HG03135 (cell line): ENCODE data around the gene GRK4.
"Not testable (repeated sequence)": the region's sequence is repeated elsewhere in the genome, so short reads cannot be mapped to it uniquely, and the experiment has no call there.

Source experiments
- ATAC-seq: cut with Tn5 transposase; IDR thresholded peaks from one replicate; pipeline ENCODE4 v1.9.1; 2021; ENCODE audit warnings: mild to moderate bottlenecking, moderate library complexity; ENCODE audit not compliant: unreplicated experiment

The GRK4 gene

DNA sequence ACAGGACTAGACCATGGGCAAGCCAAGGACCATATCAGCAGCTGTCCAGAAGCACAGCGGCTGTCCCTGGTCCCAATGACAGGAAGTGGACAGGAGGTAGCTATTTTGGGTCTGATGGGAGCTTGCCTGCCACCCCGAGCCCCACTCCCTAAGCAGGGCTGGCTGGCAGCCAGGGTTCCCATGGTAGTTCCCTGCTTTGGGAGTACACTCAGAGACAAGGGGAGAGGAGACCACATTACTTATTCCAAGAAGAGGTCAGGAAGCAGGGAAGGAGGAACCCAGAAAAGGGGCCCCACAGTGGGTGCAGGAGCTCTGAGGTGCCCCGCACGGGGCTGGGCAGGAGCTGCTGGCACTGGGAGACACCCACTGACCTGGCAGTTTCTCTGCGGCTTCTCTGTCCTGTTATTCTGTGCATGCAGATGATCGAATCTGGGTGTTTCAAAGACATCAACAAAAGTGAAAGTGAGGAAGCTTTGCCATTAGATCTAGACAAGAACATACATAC is 74.6 kb downstream of the GRK4 start:
- no peak for ATAC-seq

DNA sequence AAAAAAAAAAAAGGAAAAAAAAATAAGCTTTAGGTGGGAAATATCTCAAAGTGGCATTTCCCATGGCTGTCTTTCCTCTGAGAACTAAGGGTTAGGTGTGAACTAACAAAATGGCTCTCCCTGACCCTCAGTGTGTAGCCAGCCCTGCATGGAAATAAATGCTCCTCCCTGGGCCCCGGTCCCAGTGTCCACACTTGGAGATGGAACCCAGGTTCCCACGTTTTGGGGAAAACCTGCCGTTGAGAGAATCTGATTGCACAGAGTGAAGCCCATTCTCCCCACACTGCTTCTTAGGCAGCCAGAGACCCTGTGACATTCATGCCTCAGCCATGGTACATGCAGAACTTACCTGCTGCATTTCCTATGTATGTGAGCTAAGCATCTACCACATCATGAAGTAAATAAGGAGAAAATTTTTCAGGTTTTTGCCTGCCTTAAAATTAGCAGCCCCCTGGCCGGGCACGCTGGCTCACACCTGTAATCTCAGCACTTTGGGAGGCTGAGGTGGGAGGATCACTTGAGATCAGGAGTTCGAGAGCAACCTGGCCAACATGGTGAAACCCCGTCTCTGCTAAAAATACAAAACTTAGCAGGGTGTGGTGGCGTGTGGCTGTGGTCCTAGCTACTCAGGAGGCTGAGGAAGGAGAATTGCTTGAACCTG is 76.5 kb downstream of the GRK4 start:
- no peak for ATAC-seq

DNA sequence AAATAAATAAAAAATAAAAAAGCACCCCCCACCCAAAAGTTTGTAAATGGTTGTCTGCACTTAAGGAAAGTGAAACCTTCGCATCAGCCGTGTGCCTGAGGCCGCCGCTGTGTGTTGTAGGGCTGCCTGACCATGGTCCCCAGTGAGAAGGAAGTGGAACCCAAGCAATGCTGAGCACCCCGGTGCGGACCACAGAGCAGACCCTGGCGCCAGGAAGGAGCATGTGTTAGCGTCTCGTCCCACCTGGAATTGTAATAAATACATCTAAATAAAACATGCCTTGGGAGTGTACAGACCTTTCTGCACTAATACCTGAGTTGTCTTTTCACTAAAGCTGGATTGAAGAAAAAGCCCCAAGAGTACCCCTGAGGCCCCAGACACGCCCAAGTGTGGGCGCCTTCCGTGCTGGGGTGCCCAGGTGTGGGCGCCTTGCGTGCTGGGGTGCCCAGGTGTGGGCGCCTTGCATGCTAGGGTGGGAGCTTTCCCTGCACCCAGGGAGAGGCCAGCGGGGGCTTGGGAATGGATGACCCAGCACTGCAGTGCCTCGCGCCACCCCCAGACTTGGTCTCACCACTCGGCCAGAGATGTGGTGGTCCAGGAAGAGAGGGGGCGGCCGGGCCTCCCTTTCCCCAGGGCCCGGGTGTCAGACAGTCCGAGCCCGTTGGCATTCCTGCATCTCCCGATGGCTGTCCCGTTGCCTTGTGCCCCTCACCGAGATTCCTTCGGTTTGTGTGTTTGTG is 77.3 kb downstream of the GRK4 start:
- ATAC-seq, result no peak

DNA sequence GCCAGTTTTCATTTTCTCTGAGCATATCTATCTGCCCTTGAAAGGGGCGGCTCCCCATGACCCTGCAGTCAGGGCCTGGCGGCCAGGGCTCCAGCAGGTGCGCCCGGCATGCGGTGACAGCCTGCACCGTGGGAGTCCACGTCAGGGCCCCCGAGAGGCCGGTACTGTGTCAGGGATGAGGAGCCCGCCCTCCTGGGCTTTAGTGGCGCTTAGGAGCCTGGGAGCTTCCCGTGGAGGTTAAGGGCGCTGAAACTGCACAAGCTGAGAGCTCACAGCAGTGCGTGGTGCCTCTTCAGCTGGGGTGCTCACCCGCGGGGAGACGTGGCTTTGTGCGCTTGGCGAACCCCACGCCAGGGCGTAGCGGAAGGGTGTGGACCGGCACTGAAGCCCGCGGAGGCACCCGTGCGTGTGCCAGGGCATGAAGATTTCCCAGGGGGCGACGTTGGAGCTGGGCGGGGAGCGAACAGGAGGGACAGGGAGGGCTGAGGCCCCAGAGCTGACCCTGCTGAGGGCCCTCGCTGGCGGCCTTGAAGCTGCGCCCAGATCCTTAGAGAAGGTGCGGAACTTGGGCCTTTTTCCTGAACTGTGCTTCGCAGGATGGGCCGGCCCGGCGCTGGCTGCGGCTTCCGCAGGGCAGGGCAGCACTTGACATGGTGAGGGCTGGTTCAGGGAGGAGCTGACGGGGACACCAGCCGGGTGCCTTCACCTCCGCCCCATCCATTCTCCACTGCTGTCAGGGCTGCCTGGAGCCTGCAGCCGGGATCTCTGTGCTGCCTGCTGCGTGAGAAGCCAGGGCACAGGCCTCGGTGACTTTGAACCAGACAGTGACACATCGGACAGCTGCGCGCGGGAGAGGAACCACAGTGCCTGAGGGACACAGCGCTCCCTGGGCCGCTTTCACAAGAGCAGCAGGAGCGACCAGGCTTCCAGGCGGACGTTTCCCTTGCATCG is 78.1 kb downstream of the GRK4 start:
- ATAC-seq, result no peak

DNA sequence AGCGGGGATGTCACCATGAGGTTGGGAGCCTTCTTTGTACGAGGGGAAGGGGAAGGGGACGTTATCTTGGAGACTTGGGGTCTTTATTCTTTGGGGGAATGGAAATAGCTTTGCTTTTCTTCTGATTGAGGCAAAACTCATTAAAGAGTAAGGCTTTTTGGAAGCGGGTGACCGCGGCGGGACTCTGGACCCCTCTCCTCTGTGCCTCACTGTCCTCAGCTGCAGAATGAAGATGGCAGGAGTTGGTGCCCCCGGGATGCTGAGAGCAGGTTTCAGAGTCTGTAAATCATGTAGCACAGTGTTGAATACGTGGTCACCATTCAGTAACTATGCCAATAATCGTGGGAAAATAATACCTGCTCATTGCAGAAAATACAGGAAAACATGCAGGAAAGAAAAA is 78.9 kb downstream of the GRK4 start:
- ATAC-seq, result no peak

DNA sequence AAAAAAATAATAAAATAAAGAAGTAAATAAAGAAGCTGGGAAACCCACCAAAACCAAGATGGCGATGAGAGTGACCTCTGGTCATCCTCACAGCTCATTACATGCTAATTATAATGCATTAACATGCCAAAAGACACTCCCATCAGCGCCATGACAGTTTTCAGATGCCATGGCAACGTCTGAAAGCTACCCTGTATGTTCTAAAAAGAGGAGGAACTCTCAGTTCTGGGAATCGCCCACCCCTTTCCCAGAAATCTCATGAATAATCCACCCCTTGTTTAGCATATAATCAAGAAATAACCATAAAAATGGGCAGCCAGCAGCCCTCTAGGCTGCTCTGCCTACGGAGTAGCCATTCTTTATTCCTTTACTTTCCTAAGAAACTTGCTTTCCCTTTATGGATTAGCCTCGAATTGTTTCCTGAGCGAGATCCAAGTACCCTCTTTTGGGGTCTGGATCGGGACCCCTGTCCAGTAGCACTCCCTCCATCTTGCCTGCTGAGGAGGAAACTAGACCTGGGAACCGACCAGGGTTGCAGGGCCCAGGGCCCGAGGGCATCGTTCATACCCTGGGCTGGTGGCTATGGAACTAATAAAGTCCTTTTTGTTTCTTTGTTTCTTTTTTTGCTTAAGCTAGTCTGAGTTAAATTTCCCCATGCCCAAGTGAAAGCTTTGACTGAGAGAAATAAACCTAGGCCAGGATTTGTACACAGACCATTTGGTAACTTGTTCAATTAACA is 80.1 kb downstream of the GRK4 start:
- no peak for ATAC-seq

DNA sequence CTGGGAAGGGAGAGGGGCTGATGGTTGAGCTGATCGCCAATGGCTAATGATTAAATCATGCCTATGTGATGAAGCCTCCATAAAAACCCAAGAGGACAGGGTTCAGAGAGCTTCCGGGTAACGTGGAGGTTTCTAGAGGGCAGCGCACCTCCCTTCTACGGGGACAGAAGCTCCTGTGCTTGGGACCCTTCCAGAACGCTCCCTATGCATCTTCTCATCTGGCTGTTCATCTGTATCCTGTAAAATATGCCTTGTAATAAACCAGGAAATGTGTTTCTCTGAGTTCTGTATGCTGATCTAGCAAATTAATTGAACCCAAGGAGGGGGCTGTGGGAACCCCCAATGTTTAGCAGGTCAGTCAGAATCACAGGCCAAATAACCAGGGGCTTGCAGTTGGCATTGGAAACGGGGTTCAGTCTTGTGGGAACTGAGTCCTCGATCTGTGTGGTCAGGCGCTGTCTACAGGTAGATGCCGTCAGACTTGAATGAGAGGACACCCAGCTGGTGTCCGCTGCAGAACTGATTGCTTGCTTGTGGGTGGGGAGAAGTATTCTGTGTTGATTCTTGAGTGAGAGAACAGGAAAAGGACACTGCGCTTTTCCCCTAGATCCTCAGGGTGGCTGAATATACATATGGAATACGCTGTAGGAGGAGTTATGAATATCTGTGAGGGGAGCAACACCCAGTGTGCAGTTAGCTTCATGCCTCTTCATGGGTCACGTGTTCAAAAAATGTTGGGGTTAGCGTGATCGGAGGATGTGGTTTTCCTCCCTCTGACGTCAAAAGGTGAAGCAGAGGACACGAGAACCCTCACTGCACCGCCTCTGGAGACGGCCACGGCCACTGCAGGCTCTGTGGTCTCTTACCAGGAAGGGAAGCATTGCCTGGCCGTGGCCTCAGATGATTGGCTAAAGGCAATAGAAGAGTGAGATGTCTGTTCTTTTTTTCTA is 81.8 kb downstream of the GRK4 start:
- no peak for ATAC-seq

DNA sequence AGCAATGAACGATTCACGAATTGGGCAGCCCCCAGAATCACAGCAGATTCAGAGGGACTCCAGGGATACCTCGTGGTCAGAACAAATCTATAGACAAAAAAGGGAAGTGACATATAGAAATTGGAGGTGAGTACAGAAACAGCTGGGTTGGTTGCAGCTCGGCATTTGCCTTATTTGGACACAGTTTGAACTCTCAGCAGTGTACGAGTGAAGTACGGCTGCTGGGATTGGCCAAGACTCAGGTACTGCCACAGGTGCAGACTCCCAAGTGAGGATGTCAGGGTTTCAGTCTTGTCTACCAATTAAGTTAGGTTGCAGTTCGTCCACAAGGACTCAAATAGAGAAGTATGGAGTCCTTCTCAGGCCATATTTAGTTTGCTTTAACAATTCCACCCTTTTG is 82.8 kb downstream of the GRK4 start:
- ATAC-seq, result no peak

DNA sequence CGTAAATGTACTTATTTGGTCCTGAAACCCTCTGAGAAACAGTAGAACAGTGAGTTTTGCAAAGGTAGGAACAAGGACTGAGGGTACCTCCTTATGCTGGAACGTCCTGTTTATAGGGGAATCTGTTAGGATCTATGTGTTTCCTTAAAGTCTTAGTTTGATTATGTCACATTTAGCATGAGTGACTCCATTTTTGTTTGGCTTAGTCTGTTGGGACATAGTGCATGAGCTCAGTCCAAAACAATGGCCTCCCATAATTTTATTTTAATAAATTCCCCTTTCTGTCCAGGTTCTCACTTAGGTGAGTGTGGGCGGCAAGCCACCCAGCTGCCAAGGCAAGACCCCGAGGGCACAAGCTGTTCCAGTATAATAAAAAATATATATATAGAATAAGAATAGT is 83.3 kb downstream of the GRK4 start:
- no peak for ATAC-seq

DNA sequence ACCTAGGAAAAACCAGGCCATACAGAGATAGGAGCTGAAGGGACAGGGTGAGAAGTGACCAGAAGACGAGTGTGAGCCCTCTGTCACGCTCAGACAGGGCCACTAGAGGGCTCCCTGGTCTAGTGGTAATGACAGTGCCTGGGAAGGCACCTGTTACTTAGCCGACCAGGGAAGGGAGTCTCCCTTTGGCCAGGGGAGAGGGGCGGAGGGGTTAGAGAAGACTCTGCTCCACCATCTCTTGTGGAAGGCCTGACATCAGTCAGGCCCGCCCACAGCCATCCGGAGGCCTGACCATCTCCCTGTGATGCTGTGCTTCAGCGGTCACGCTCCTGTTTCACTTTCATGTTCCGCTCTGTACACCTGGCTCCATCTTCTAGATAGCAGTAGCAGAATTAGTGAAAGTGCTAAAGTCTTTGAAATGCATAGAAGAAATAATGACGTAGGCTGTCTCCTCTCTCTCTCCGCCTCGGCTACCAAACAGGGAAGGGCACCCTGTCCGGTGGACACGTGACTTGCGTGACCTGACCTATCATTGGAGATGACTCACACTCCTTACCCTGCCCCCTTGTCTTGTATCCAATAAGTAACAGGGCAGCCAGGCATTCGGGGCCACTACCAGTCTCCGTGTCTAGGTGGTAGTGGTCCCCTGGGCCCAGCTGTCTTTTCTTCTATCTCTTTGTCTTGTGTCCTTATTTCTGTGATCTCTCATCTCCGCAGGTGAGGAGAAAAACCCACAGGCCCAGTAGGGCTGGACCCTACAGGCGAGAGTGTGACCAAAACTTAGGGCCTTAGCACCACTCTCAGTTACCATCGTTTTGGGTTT is 84.3 kb downstream of the GRK4 start:
- ATAC-seq, result peak; percentile 82

DNA sequence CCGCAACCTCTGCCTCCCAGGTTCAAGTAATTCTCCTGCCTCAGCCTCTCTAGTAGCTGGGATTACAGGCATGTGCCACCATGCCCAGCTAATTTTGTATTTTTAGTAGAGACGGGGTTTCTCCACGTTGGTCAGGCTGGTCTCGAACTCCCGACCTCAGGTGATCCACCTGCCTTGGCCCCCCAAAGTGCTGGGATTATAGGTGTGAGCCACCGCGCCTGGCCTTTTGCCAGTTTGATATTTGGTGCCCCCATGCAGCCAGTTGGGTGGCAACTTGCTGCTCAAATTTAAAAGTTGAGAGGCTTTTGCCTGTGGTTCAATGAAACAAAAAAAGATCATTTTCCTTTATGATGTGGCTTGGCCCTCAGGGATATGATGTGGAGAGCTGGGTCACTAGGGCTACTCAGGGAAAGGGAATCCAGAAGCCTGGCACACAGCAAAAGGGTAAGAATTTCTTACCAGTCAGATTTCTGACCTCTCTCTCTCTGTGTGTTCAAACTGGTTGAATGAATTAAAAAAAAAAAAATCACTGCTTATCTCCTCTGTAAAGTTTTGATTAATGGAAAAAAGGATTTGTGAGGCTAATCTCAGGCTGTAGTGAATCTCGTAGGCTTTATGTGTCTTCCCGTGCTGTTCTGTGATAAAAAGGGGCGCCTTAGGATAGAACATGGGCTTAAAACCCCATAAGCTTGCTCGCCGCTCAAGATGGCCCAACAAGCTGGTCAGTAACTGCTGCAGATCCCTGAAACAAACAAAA is 87.9 kb downstream of the GRK4 start:
- not testable (repeated sequence) for ATAC-seq

DNA sequence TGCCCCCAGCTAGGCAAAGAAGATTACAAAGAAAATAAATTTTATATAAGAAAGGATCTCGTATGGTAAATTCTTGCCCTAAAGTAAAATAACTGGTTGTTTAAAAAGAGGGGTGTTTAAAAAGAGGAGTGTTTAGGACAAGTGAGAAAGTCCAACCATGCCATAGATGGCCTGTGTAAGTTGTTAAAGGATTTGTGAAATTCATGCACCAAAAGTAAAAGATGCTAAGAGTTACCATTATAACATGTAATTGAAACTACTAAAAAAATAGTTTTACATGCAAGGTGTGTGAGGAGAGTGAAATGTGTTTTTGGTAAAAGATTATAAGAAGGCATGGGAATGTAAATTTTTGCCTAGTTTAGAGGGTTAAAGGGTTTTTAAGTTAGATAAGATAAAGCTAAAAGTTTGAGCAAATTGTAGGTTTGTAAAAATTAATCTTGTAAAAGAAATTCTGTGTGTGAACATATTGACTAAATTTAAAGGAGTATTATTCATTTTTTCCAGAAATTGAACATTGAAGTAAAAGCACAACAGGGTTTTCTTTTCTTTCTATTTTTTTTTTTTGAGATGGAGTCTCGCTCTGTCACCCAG is 90.9 kb downstream of the GRK4 start:
- no peak for ATAC-seq

DNA sequence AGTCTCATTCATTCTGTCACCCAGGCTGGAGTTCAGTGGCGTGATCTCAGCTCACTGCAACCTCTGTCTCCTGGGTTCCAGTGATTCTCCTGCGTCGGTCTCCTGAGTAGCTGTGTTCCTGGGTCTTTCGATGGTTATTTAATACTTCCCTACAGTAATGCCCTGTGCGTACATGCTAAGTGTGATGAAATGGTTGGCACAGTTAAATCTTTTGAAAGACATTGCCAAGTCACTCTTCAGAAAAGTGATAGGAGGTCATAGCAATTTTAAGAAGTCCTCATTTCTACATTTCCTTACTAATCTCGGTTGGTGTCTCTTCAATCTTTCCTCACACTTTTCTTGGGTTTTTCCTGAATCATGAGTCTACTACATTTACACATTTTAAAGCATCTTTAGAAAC is 96.6 kb downstream of the GRK4 start:
- ATAC-seq, result no peak

DNA sequence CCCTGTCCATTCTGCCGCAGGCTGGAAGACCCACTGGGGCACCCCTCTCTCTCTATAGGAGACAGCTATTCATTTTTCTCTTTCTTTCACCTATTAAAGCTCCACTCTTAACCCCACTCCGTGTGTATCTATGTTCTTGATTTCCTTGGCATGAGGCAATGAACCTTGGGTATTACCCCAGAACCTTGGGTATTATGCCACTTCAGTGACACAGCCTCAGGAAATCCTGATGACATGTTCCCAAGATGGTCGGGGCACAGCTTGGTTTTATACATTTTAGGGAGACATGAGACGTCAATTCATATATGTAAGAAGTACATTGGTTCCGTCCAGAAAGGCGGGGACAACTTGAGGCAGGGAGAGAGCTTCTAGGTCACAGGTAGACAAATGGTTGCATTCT is 97.6 kb downstream of the GRK4 start:
- ATAC-seq, result no peak

DNA sequence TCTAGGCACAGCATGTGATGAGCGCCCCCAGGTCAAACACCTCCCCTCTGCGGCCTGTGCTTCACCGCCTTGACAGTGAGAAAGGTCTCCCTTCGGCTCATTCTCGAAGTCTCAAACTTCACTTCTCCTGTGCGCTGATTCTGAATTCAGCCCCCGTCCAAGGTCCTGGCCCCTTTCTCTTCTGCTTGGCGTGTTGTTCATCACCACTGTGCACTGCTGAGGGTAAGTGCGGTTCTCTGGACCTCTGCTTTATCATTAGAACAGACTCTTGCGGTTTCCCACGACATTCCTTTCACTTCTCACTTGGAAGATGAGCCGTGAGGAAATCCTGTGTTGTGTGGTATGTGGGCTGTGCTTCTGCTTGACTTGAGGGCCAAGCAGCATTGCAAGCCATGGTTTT is 99.1 kb downstream of the GRK4 start:
- ATAC-seq, result no peak

DNA sequence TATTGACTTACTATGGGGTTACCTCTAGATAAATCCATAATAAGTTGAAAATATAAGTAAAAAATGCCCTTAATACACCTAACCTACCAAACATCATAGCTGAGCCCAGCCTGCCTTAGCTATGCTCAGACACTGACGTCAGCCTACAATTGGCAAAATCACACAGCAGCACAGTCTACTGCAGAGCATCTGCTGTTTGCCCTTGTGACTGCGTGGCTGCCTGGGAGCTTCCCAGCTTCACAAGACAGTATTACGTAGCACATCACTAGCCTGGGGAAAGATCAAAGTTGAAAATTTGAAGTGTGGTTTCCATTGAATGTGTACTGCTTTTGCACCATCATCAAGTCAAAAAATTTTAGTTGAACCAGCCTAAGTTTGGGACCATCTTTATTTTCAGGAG is 102.2 kb downstream of the GRK4 start:
- ATAC-seq, result no peak

DNA sequence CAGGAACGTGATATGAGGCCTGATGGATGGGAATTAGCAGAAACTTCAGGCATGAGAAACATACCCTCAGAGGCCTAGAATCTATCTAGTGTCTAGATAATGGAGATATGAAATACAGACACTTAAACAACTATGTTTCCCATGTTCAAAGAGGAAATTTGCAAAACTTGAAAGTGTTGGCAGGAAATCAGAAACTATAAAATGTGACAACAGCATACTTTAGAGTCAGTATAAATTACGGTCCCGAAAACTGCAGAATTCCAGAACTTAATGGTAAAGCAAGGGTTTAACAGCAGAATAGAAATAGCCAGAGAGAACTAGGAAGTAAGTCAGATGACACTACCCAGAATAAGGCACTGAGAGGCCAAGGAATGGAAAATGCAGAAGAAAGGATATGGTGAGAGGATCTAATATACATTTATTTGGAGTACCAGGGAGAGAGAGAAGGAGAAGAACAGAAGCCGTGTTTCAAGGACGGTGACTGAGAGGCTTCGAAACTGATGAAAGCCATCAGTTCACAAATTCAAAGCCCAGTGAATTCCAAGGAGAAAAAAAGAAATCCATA is 103.5 kb downstream of the GRK4 start:
- no peak for ATAC-seq
